OCI-LY1 (cell line): ENCODE measurements around the gene TSEN2.
"Not testable (repeated sequence)": the region's sequence is repeated elsewhere in the genome, so short reads cannot be mapped to it uniquely, and the experiment has no call there.

Source experiments
- H2AFZ ChIP-seq: fragments of 200-600 bp; sonication (generic), shearing (Covaris generic); 2 replicates; pipeline ENCODE4 v1.6.0; 2014; ENCODE audit warnings: antibody characterized with exemption, mild to moderate bottlenecking, low read length
- H3F3A ChIP-seq: fragments of 200-600 bp; sonication (generic), shearing (Covaris generic); 2 replicates; pipeline ENCODE4 v1.6.0; 2014; ENCODE audit warnings: mild to moderate bottlenecking, antibody characterized with exemption, low read length, moderate library complexity; ENCODE audit not compliant: insufficient read depth
- H3K27ac ChIP-seq: fragments of 200-600 bp; sonication (generic); 2 replicates; pipeline ENCODE4 v1.5.1; 2014; ENCODE audit warnings: low read length, mixed run types, mild to moderate bottlenecking, low read depth; ENCODE audit not compliant: poor library complexity, severe bottlenecking
- H3K27me3 ChIP-seq: fragments of 200-600 bp; sonication (generic); 2 replicates; pipeline ENCODE4 v1.6.0; 2014; ENCODE audit warnings: antibody characterized with exemption, mild to moderate bottlenecking, low read length, moderate library complexity; ENCODE audit not compliant: insufficient read depth
- H3K36me3 ChIP-seq: fragments of 200-600 bp; sonication (generic); 2 replicates; pipeline ENCODE4 v1.6.1; 2014; ENCODE audit warnings: mild to moderate bottlenecking, antibody characterized with exemption, low read length, moderate library complexity, mixed read lengths; ENCODE audit not compliant: insufficient read depth
- H3K4me1 ChIP-seq: fragments of 200-600 bp; sonication (generic); 2 replicates; pipeline ENCODE4 v1.5.1; 2014; ENCODE audit warnings: mild to moderate bottlenecking, low read length, moderate library complexity; ENCODE audit not compliant: insufficient read depth, severe bottlenecking
- H3K4me2 ChIP-seq: fragments of 200-600 bp; sonication (generic), shearing (Covaris generic); 2 replicates; pipeline ENCODE4 v1.6.1; 2014; ENCODE audit warnings: low read length
- H3K4me3 ChIP-seq: fragments of 200-600 bp; sonication (generic); 2 replicates; pipeline ENCODE4 v1.5.1; 2014; ENCODE audit warnings: low read length, low read depth, mild to moderate bottlenecking, mixed read lengths; ENCODE audit not compliant: poor library complexity, severe bottlenecking
- H3K79me2 ChIP-seq: fragments of 200-600 bp; shearing (Covaris generic); 2 replicates; pipeline ENCODE4 v1.6.1; 2016; ENCODE audit warnings: mixed run types, low read length, mixed read lengths; ENCODE audit not compliant: insufficient read depth
- H3K9ac ChIP-seq: fragments of 200-600 bp; sonication (generic), shearing (Covaris generic); 2 replicates; pipeline ENCODE4 v1.6.1; 2014; ENCODE audit warnings: mild to moderate bottlenecking, low read length, mixed read lengths
- H3K9me2 ChIP-seq: fragments of 200-600 bp; sonication (generic), shearing (Covaris generic); 2 replicates; pipeline ENCODE4 v1.6.1; 2014; ENCODE audit warnings: low read depth, mild to moderate bottlenecking, low read length, mixed read lengths
- H3K9me3 ChIP-seq: fragments of 200-600 bp; shearing (Covaris generic); 2 replicates; pipeline ENCODE4 v1.6.1; 2014; ENCODE audit warnings: low read length, mixed read lengths
- H4K20me1 ChIP-seq: fragments of 200-600 bp; sonication (generic), shearing (Covaris generic); 2 replicates; pipeline ENCODE4 v1.6.0; 2016; ENCODE audit warnings: mild to moderate bottlenecking, low read length; ENCODE audit not compliant: insufficient read depth
- CTCF ChIP-seq: fragments of 200-600 bp; sonication (generic), shearing (Covaris generic); IDR thresholded peaks from 2 replicates; pipeline ENCODE4 v1.5.1; 2017; ENCODE audit warnings: mild to moderate bottlenecking, antibody characterized with exemption, low read length, moderate library complexity, mixed read lengths
- EZH2 ChIP-seq: fragments of 200-600 bp; sonication (generic), shearing (Covaris generic); IDR thresholded peaks from 2 replicates; pipeline ENCODE4 v1.8.0; 2017; ENCODE audit warnings: borderline replicate concordance, mixed run types, mild to moderate bottlenecking, antibody characterized with exemption, low read length, moderate library complexity, mixed read lengths

Gene TSEN2

GRCh38 chr3:12541625-12542024 is 57.3 kb downstream of the TSEN2 start:
- Histone ChIP-seq H4K20me1 (no peaks in the 10 kb centered on the region), H3K27me3 (no peaks in the 10 kb centered on the region), H3K9me3 (no peaks in the 10 kb centered on the region), H3K4me1 (no peaks in the 10 kb centered on the region), H3K36me3 (no peaks in the 10 kb centered on the region), H3K9me2 (no peaks in the 10 kb centered on the region), H3K79me2 (no peaks in the 10 kb centered on the region), H3K4me2 (no peak overlapping the region), H3K9ac (no peak overlapping the region), H3K4me3 (no peak overlapping the region), H3F3A (no peaks in the 10 kb centered on the region), H3K27ac (no peak overlapping the region), H2AFZ (no peak overlapping the region)
- peak; percentile 36; the same call in 1 of the 2 replicates for TF ChIP-seq CTCF
- no peak for TF ChIP-seq EZH2

- H3K36me3 ChIP-seq, H4K20me1 ChIP-seq, H3K4me1 ChIP-seq, H3K79me2 ChIP-seq, H2AFZ ChIP-seq, H3K4me2 ChIP-seq, H3K27me3 ChIP-seq, H3K9me3 ChIP-seq, H3F3A ChIP-seq, H3K27ac ChIP-seq, H3K9ac ChIP-seq, H3K4me3 ChIP-seq, H3K9me2 ChIP-seq: not testable (repeated sequence)
These were observed 59.2 kb downstream of the TSEN2 start for GRCh38 chr3:12543497-12543896.

- Histone ChIP-seq H3K4me2 (no peak overlapping the region), H3K36me3 (no peaks in the 10 kb centered on the region), H3K4me3 (no peak overlapping the region), H2AFZ (no peak overlapping the region), H3K79me2 (no peaks in the 10 kb centered on the region), H4K20me1 (no peaks in the 10 kb centered on the region), H3K9me3 (no peaks in the 10 kb centered on the region), H3K4me1 (no peaks in the 10 kb centered on the region), H3K27me3 (no peaks in the 10 kb centered on the region), H3K9me2 (no peaks in the 10 kb centered on the region), H3K9ac (no peak overlapping the region), H3F3A (no peaks in the 10 kb centered on the region), H3K27ac (no peak overlapping the region)
- TF ChIP-seq CTCF (no peak), EZH2 (no peak)
These were observed 60.6 kb downstream of the TSEN2 start for GRCh38 chr3:12544652-12545472.

- no peak for TF ChIP-seq CTCF
- no peak for TF ChIP-seq EZH2
- Histone ChIP-seq H3K27me3 (no peaks in the 10 kb centered on the region), H3K9me3 (no peaks in the 10 kb centered on the region), H3K4me1 (no peaks in the 10 kb centered on the region), H2AFZ (no peak within 1 kb of the TSS), H3K4me3 (no peak within 1 kb of the TSS), H3K27ac (no peak within 1 kb of the TSS), H4K20me1 (no peaks in the 10 kb centered on the region), H3K79me2 (no peaks in the 10 kb centered on the region), H3F3A (no peaks in the 10 kb centered on the region), H3K4me2 (no peak within 1 kb of the TSS), H3K9ac (no peak within 1 kb of the TSS), H3K36me3 (no peaks in the 10 kb centered on the region), H3K9me2 (no peaks in the 10 kb centered on the region)
These were observed 61.2 kb downstream of the TSEN2 start, which contains the start of gene MKRN2OS for GRCh38 chr3:12545473-12545791. MKRN2OS (minus strand) TSS chr3:12545499; CDS start chr3:12545464, 35 bp downstream.
